ENCODE measurements around the gene VSTM2B.

Gene VSTM2B

GRCh38 chr19:29514525-29515232, 11.1 kb upstream of the VSTM2B start:
- no peaks in the 10 kb centered on the region for H3K9me2 ChIP-seq (replicated peaks; ENCODE audit: insufficient read depth, low read length)
- no peak overlapping the region for H3K9ac ChIP-seq (ENCODE audit: low read length)
- H3K36me3 ChIP-seq (replicated peaks; ENCODE audit: insufficient read depth, low read length) = no peaks in the 10 kb centered on the region
- no peaks in the 10 kb centered on the region for H3K4me1 ChIP-seq (ENCODE audit: low read length)
- TF ChIP-seq EZH2 (optimal IDR thresholded peaks at IDR 0.05; ENCODE audit: low read depth, low read length) (no peak), CTCF (IDR thresholded peaks at IDR 0.05; ENCODE audit: low read length) (no peak), EZH2phosphoT487 (IDR thresholded peaks at IDR 0.05; ENCODE audit: low read length) (no peak)
- no peak for DNase-seq
- no peaks in the 10 kb centered on the region for H4K20me1 ChIP-seq (ENCODE audit: insufficient read depth, low read length)
- no peak overlapping the region for H3K4me3 ChIP-seq (ENCODE audit: low read length)
- H3K27ac ChIP-seq (ENCODE audit: low read length) = no peak overlapping the region
- no peaks in the 10 kb centered on the region for H3K9me3 ChIP-seq (replicated peaks; ENCODE audit: insufficient read depth, low read length)
- no peaks in the 10 kb centered on the region for H3K79me2 ChIP-seq (ENCODE audit: low read length)
- H2AFZ ChIP-seq (ENCODE audit: low read length) = no peak overlapping the region
- peaks cover 18% of the 10 kb centered on the region for H3K27me3 ChIP-seq (replicated peaks; ENCODE audit: insufficient read depth, low read length)
- no peaks in the 10 kb centered on the region for H3F3A ChIP-seq (ENCODE audit: insufficient read depth, low read length)
- H3K4me2 ChIP-seq (ENCODE audit: low read depth, low read length) = no peak overlapping the region

GRCh38 chr19:29515233-29515619, 10.6 kb upstream of the VSTM2B start:
- no peaks in the 10 kb centered on the region for H3K9me2 ChIP-seq (replicated peaks; ENCODE audit: insufficient read depth, low read length)
- no peak overlapping the region for H3K4me3 ChIP-seq (ENCODE audit: low read length)
- H3K4me2 ChIP-seq (ENCODE audit: low read depth, low read length) = no peak overlapping the region
- peaks cover 18% of the 10 kb centered on the region; the same call in 1 of the 2 replicates for H3K27me3 ChIP-seq (replicated peaks; ENCODE audit: insufficient read depth, low read length)
- no peaks in the 10 kb centered on the region for H3K9me3 ChIP-seq (replicated peaks; ENCODE audit: insufficient read depth, low read length)
- no peaks in the 10 kb centered on the region for H3F3A ChIP-seq (ENCODE audit: insufficient read depth, low read length)
- H3K4me1 ChIP-seq (ENCODE audit: low read length) = no peaks in the 10 kb centered on the region
- no peaks in the 10 kb centered on the region for H3K36me3 ChIP-seq (replicated peaks; ENCODE audit: insufficient read depth, low read length)
- TF ChIP-seq EZH2 (optimal IDR thresholded peaks at IDR 0.05; ENCODE audit: low read depth, low read length) (no peak), CTCF (IDR thresholded peaks at IDR 0.05; ENCODE audit: low read length) (no peak), EZH2phosphoT487 (IDR thresholded peaks at IDR 0.05; ENCODE audit: low read length) (no peak)
- H3K79me2 ChIP-seq (ENCODE audit: low read length) = no peaks in the 10 kb centered on the region
- DNase-seq = no peak
- no peak overlapping the region for H3K27ac ChIP-seq (ENCODE audit: low read length)
- no peak overlapping the region for H3K9ac ChIP-seq (ENCODE audit: low read length)
- H4K20me1 ChIP-seq (ENCODE audit: insufficient read depth, low read length) = no peaks in the 10 kb centered on the region
- H2AFZ ChIP-seq (ENCODE audit: low read length) = no peak overlapping the region

GRCh38 chr19:29515706-29516357, 10.0 kb upstream of the VSTM2B start:
- H2AFZ ChIP-seq (ENCODE audit: low read length) = no peak overlapping the region
- no peaks in the 10 kb centered on the region for H3K4me1 ChIP-seq (ENCODE audit: low read length)
- H4K20me1 ChIP-seq (ENCODE audit: insufficient read depth, low read length) = no peaks in the 10 kb centered on the region
- no peaks in the 10 kb centered on the region for H3K9me2 ChIP-seq (replicated peaks; ENCODE audit: insufficient read depth, low read length)
- no peaks in the 10 kb centered on the region for H3K79me2 ChIP-seq (ENCODE audit: low read length)
- H3K9me3 ChIP-seq (replicated peaks; ENCODE audit: insufficient read depth, low read length) = no peaks in the 10 kb centered on the region
- H3K36me3 ChIP-seq (replicated peaks; ENCODE audit: insufficient read depth, low read length) = no peaks in the 10 kb centered on the region
- TF ChIP-seq CTCF (IDR thresholded peaks at IDR 0.05; ENCODE audit: low read length) (no peak), EZH2phosphoT487 (IDR thresholded peaks at IDR 0.05; ENCODE audit: low read length) (no peak), EZH2 (optimal IDR thresholded peaks at IDR 0.05; ENCODE audit: low read depth, low read length) (no peak)
- peaks cover 18% of the 10 kb centered on the region; the same call in 1 of the 2 replicates for H3K27me3 ChIP-seq (replicated peaks; ENCODE audit: insufficient read depth, low read length)
- H3K4me2 ChIP-seq (ENCODE audit: low read depth, low read length) = no peak overlapping the region
- H3K27ac ChIP-seq (ENCODE audit: low read length) = no peak overlapping the region
- H3F3A ChIP-seq (ENCODE audit: insufficient read depth, low read length) = no peaks in the 10 kb centered on the region
- no peak overlapping the region for H3K9ac ChIP-seq (ENCODE audit: low read length)
- no peak overlapping the region for H3K4me3 ChIP-seq (ENCODE audit: low read length)
- DNase-seq = no peak
